ENCODE results near the gene ARFIP2. TPM values are rescaled to one million over a fixed set of nuclear protein-coding genes. Genes with fewer than 3 reads are reported as not detected.

Gene ARFIP2
- total and polyA plus RNA-seq, 4 donors: 16.2 to 42.0 (median 23.8) TPM

- H3K27ac ChIP-seq (ENCODE audit: low read depth in 1 of 2, low read length in 2 of 2): peak overlapping the region in 1 of 2 donors; percentile 72
- DNase-seq (ENCODE audit: low spot score): no peak
Observed at GRCh38 chr11:6474806-6475500, 6.2 kb downstream of the ARFIP2 start.

GRCh38 chr11:6474413-6474792, 6.7 kb downstream of the ARFIP2 start:
- no peak for DNase-seq (ENCODE audit: low spot score)
- peak overlapping the region; percentile 23 to 69 (median 38) for H3K4me3 ChIP-seq (ENCODE audit: low read depth in 1 of 3, low read length in 3 of 3)

More at GRCh38 chr11:6474806-6475500, 6.2 kb downstream of the ARFIP2 start:
- no peak for TF ChIP-seq FOXA1 (IDR thresholded peaks at IDR 0.05)
- 85% methylated on average over 3 of the region's 3 CpGs for WGBS
- peaks cover 3 to 30% (median 14%) of the 10 kb centered on the region in 4 donors for H3K36me3 ChIP-seq (ENCODE audit: control insufficient read depth in 4 of 4, insufficient read depth in 3 of 4, low read depth in 1 of 4, low read length in 3 of 4)
- peaks cover 5 to 41% (median 24%) of the 10 kb centered on the region in 4 donors for H3K4me1 ChIP-seq (ENCODE audit: control insufficient read depth in 4 of 4, insufficient read depth in 4 of 4, low read length in 3 of 4)
- no peaks in the 10 kb centered on the region for H3K9me3 ChIP-seq (ENCODE audit: control insufficient read depth in 4 of 4, low read length in 3 of 4)
- H3K27me3 ChIP-seq (ENCODE audit: control insufficient read depth in 4 of 4, insufficient read depth in 4 of 4, low read length in 3 of 4): no peaks in the 10 kb centered on the region
- no peak overlapping the region for H3K4me3 ChIP-seq (ENCODE audit: low read depth in 1 of 3, low read length in 3 of 3)
- no peak overlapping the region for H3K9ac ChIP-seq (ENCODE audit: low read depth in 1 of 2, low read length in 2 of 2)

GRCh38 chr11:6473451-6474412, 7.4 kb downstream of the ARFIP2 start, which contains the start of gene TRIM3:
Gene TRIM3 (minus strand): TSS chr11:6473941. CDS start chr11:6465695, 8,246 bp downstream.
- Histone ChIP-seq H3K27me3 (ENCODE audit: control insufficient read depth in 4 of 4, insufficient read depth in 4 of 4, low read length in 3 of 4) (no peaks in the 10 kb centered on the region), H3K4me3 (ENCODE audit: low read depth in 1 of 3, low read length in 3 of 3) (peak within 1 kb of the TSS; percentile 69 to 77 (median 74)), H3K36me3 (ENCODE audit: control insufficient read depth in 4 of 4, insufficient read depth in 3 of 4, low read depth in 1 of 4, low read length in 3 of 4) (peaks cover 3 to 20% (median 14%) of the 10 kb centered on the region in 4 donors), H3K4me1 (ENCODE audit: control insufficient read depth in 4 of 4, insufficient read depth in 4 of 4, low read length in 3 of 4) (peaks cover 5 to 34% (median 21%) of the 10 kb centered on the region in 4 donors), H3K9me3 (ENCODE audit: control insufficient read depth in 4 of 4, low read length in 3 of 4) (no peaks in the 10 kb centered on the region), H3K9ac (ENCODE audit: low read depth in 1 of 2, low read length in 2 of 2) (peak within 1 kb of the TSS; percentile 45 to 62), H3K27ac (ENCODE audit: low read depth in 1 of 2, low read length in 2 of 2) (peak within 1 kb of the TSS; percentile 72 to 81)
- 1% methylated on average over 87 of the region's 87 CpGs for WGBS
- DNase-seq (ENCODE audit: low spot score): peak; percentile 94
- TF ChIP-seq GABPA (IDR thresholded peaks at IDR 0.05 in 1 of 2, conservative IDR thresholded peaks at IDR 0.05 in 1 of 2) (peak in 1 of 2 donors; percentile 24), SP1 (IDR thresholded peaks at IDR 0.05) (peak; percentile 9), REST (IDR thresholded peaks at IDR 0.05) (no peak)

More at GRCh38 chr11:6474413-6474792, 6.7 kb downstream of the ARFIP2 start:
- WGBS: 59% methylated on average over 7 of the region's 7 CpGs
- TF ChIP-seq JUND (IDR thresholded peaks at IDR 0.05) (no peak), NR2F2 (IDR thresholded peaks at IDR 0.05) (no peak)
- H3K9ac ChIP-seq (ENCODE audit: low read depth in 1 of 2, low read length in 2 of 2): peak overlapping the region; percentile 45 to 53
- H3K27ac ChIP-seq (ENCODE audit: low read depth in 1 of 2, low read length in 2 of 2): peak overlapping the region; percentile 72 to 81
- peaks cover 5 to 36% (median 21%) of the 10 kb centered on the region in 4 donors for H3K4me1 ChIP-seq (ENCODE audit: control insufficient read depth in 4 of 4, insufficient read depth in 4 of 4, low read length in 3 of 4)
- no peaks in the 10 kb centered on the region for H3K9me3 ChIP-seq (ENCODE audit: control insufficient read depth in 4 of 4, low read length in 3 of 4)
- no peaks in the 10 kb centered on the region for H3K27me3 ChIP-seq (ENCODE audit: control insufficient read depth in 4 of 4, insufficient read depth in 4 of 4, low read length in 3 of 4)
- peaks cover 3 to 27% (median 14%) of the 10 kb centered on the region in 4 donors for H3K36me3 ChIP-seq (ENCODE audit: control insufficient read depth in 4 of 4, insufficient read depth in 3 of 4, low read depth in 1 of 4, low read length in 3 of 4)
